Measurements from ENCODE around the gene NUCB1.
"Not testable (repeated sequence)": the region's sequence is repeated elsewhere in the genome, so short reads cannot be mapped to it uniquely, and the experiment has no call there.

NUCB1 gene

DNA sequence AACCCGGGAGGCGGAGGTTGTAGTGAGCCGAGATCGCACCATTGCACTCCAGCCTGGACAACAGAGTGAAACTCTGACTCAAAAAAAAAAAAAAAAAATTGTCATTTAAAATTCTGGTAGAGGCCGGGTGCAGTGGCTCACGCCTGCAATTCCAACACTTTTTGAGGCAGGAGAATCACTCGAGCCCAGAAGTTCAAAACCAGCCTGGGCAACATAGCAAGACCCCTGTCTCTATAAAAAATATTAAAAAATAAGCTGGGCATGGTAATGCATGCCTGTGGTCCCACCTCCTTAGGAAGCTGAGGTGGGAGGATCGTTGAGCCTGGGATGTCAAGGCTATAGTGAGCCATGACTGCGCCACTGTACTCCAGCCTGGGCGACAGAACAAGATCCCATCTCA is 6.2 kb downstream of the NUCB1 start:
- DNase-seq = no peak

DNA sequence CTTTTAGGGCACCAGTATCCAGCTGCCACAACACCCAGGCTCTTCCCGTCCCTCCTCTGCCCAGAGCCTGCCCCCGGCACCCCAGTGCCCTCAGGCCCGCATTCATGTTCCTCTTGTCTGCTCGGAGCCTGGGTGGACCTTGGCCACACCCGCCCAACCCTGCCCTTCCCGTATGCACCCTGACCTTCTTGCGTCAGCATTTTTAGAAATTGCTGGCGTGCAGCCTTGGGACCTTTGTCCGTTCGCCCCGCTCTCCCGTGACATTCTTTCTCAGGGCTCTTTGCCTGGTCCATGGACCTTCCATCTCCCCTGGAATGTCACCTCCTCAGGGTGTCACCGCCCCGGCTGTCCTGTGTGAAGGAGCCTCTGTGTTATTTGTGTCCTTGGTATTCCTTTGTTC is 7.6 kb downstream of the NUCB1 start:
- no peak for DNase-seq

DNA sequence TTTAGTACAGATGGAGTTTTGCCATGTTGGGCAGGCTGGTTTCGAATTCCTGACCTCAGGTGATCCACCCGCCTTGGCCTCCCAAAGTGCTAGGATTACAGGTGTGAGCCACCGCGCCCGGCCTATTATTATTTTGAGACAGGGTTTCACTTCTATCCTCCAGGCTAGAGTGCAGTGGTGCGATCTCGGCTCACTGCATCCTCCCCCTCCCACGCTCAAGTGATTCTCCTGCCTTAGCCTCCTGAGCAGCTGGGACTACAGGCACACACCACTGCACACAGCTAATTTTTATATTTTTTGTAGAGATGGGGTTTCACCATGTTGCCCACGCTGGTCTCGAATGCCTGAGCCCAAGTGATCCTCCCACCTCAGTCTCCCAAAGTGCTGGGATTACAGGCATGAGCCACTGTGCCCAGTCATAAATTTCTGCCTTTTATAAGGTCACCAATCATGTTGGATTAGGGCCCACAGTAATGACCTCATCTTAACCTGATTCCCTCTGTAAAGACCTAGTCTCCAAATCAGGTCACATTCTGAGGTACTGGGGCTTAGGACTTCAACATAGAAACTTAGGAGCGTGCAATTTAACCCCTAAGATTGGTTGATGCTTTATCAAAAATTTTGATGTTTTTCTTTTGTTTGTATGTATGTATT is 9.4 kb downstream of the NUCB1 start:
- DNase-seq = not testable (repeated sequence)

DNA sequence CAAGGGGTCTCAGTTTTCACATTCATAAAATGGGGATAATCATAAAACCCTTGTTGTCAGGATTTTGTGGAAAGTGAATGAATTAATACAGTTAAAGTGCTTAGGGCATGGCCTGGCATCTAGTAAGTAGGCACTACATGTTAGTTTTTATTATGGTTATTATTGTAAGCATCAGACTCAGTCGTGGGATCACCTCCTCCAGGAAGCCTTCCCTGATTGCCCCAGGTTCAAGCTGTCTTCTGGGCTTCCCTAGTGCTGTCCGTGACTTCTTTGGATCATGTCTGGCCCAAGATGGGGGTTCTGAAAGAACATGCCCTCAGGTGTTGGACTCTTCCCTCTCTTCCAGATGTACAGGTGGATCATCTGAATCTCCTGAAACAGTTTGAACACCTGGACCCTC is 10.7 kb downstream of the NUCB1 start:
- DNase-seq = no peak

DNA sequence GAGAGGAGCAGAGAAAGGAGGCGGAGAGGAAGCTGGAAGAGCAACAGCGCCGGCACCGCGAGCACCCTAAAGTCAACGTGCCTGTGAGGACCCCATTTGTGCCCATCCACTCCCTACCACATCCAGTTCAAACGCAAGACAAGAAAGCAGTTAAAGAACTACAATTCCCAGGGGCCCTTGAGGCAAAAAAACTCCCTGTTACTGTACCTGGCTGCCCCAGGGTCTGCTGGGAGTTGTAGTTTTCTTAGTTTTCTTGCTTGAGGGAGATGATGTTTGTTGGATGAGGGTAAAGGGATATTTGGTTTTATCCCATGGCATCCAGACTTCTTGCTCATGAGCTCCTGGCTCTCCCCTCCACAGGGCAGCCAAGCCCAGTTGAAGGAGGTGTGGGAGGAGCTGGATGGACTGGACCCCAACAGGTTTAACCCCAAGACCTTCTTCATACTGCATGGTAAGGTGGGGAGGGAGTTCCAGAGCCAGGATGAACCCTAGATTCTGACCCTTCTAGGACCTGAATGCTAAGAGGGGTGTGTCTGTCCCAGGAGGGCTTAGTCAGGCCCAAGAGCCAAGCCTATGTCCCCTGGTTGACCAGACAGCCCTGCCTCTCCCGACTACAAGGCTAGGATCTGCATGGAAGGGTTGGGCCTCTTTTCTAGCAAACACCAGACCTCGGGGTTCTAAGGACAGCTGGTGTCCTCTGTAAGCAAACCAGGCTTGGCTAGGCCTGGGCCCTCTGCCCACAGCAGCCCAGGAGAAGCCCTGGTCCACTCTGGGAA is 13.2 kb downstream of the NUCB1 start:
- peak; percentile 22 for DNase-seq

DNA sequence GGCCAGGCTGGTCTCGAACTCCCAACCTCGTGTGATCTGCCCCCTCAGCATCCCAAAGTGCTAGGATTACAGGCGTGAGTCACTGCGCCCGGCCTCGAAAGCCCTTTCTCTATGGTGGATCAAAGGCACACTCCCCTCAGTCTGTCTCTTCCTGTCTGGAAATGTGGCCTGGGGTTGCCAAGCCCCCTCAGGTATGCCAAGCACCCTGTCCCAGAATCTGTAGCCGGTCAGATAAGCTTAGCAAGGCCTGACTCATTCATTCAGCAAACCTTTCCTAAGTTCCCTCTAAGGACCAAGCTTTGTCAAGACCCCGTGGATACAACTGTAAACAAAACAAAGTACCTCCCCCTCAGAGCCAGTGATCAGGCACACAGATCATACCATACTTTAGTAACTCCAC is 14.1 kb downstream of the NUCB1 start:
- DNase-seq = no peak

DNA sequence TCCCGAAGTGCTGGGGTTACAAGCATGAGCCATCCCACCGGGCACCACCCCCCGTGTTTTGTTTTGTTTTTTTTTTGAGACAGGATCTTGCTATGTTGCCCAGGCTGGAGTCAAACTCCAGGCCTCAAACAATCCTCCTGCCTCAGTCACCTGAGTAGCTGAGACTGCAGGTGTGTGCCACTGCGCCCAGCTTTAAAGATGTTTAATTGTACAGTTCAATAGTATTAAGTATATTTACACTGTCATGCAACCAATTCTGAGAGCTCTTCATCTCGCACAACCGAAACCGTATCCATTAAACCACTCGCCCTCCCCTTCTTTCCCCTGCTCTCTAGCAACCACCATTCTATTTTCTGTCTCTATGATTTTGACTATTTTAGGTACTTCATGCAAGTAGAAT is 15.6 kb downstream of the NUCB1 start:
- DNase-seq = no peak

DNA sequence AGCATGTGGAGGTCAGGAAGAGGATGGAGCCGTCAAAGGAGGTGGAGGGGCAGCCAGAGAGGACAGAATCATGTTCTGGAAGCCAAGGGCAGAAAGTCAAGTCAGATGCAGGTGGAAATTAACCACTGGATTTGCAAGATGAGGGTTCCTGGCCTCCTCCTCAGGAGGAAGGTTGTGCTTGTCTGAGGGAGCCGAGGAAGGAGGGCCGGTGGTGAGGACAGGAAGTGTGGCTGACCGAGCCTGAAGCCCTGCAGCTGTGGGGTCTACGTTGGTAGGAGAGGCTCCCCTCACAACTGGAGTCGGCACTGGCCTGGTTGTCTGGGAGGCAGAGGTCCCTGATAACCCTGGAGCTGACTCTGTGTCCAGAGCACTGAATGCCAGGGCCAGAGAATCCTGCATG is 18.0 kb downstream of the NUCB1 start:
- no peak for DNase-seq

DNA sequence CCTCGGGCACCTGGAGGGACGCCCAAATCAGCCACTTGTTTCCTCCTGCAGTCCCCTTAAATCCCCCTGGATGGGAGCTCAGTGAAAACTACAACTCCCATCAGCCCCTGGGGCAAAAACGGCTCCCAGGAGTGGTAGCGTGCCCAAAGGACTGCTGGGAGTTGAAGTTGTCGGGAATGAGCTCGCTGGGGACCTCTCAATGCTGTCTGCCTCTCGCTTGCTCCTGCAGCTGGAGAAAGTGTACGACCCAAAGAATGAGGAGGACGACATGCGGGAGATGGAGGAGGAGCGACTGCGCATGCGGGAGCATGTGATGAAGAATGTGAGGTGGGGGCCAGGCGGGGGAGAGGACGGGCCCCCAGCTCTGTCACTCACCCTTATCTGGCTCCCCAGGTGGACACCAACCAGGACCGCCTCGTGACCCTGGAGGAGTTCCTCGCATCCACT is 18.7 kb downstream of the NUCB1 start:
- no peak for DNase-seq

DNA sequence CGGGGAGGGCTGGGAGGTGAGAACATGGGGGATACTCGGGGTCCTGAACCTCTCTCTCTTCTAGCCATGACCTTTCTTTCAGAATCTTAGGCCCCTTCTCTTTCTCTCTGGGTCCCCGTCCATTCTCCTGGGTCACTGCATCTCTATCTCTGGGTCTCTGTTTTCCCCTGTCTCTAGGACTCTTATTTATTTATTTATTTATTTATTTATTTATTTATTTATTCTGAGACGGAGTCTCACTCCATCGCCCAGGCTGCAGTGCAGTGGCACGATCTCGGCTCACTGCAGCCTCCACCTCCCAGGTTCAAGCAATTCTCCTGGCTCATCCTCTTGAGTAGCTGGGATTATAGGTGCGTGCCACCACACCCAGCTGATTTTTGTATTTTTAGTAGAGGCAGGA is 19.2 kb downstream of the NUCB1 start:
- not testable (repeated sequence) for DNase-seq

DNA sequence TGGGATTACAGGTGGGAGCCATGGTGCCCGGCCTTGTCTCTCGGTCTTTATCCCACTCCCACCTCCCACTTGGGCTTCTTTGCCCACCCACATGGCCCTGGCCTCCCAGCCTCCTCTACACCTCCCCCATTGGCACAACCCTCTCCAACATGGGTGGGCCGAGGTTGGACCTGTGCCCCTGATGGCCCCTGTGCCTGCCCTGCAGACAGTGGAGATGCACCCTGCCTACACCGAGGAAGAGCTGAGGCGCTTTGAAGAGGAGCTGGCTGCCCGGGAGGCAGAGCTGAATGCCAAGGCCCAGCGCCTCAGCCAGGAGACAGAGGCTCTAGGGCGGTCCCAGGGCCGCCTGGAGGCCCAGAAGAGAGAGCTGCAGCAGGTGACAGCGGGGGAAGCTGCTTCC is 20.8 kb downstream of the NUCB1 start:
- no peak for DNase-seq

DNA sequence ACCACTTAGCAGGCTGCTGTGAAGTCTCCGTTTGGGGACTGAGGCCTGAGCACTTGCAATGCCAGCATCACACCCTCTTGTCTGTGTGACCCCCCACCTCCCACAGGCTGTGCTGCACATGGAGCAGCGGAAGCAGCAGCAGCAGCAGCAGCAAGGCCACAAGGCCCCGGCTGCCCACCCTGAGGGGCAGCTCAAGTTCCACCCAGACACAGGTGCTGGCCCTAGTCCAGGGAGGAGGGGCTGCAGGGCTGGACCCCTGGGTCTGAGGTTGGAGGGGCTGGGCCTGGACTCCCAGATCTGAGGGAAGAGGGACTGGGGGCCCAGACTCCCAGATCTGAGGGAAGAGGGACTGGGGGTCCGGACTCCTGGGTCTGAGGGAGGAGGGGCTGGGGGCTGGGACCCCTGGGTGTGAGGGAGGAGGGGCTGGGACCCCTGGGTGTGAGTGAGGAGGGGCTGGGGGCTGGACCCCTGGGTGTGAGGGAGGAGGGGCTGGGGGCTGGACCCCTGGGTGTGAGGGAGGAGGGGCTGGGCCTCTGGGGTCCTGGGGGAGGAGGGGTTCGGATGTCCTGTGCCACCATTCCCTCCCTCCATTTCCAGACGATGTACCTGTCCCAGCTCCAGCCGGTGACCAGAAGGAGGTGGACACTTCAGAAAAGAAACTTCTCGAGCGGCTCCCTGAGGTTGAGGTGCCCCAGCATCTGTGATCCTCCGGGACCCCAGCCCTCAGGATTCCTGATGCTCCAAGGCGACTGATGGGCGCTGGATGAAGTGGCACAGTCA is 21.8 kb downstream of the NUCB1 start:
- no peak for DNase-seq

DNA sequence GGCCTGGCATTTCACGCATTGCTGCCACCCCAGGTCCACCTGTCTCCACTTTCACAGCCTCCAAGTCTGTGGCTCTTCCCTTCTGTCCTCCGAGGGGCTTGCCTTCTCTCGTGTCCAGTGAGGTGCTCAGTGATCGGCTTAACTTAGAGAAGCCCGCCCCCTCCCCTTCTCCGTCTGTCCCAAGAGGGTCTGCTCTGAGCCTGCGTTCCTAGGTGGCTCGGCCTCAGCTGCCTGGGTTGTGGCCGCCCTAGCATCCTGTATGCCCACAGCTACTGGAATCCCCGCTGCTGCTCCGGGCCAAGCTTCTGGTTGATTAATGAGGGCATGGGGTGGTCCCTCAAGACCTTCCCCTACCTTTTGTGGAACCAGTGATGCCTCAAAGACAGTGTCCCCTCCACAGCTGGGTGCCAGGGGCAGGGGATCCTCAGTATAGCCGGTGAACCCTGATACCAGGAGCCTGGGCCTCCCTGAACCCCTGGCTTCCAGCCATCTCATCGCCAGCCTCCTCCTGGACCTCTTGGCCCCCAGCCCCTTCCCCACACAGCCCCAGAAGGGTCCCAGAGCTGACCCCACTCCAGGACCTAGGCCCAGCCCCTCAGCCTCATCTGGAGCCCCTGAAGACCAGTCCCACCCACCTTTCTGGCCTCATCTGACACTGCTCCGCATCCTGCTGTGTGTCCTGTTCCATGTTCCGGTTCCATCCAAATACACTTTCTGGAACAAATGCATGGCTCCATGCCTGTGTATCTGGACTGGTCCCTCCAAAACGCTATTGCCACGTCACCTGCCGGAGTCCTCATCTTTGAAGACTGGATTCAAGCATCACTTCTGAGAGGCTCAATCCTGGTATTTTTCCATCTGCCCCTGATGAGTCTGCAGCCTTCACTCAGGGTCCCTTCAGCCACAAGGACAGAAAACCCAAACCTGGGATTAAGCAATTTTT is 22.7 kb downstream of the NUCB1 start:
- DNase-seq = no peak

DNA sequence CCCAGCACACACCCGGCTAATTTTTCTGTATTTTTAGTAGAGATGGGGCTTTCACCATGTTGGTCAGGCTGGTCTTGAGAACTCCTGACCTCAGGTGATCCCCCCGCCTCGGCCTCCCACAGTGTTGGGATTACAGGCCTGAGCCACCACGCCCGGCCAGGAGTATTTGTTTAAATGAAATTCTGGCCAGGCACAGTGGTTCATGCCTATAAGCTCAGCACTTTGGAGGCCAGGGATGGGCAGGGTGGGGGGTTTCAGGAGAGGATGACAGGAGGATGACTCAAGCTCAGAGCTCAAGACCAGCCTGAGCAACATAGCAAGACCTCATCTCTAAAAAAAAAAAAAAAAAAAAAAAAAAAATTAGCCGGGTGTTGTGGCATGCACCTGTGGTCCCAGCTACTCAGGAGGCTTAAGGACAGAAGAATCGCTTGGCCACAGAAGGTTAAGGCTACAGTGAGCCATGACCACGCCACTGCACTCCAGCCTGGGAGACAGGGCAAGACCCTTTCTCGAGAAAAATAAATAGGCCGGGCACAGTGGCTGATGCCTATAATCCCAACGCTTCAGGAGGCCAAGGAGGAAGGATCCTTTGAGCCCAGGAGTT is 25.2 kb downstream of the NUCB1 start:
- no peak for DNase-seq

DNA sequence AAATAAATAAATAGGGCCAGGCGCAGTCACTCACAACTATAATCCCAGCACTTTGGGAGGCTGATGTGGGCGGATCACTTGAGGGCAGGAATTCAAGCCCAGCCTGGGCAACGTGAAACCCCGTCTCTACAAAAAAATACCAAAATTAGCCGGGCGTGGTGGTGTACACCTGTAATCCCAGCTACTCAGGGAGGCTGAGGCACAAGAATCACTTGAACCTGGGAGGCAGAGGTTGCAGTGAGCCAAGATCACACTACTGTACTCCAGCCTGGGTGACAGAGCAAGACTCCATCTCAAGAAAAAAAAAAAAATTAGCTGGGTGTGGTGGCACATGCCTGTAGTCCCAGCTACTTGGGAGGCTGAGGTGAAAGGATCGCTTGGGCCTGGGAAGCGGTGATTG is 25.8 kb downstream of the NUCB1 start:
- not testable (repeated sequence) for DNase-seq

DNA sequence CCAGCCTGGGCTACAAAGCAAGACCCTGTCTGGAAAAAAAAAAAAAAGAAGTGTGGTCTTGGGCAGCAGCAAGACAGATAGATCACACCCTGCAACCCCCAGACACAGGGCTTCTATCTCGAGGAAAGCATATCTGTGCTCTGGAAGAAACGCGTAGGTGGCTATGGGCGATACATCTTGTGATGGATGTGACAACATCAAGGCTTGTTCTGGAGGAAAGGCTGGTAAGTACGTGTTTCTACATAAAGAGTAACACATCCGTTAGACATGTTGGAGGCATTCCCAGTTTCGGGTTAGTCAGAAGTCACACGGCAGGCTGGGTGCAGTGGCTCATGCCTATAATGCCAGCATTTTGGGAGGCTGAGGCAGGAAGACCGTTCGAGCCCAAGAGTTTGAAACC is 26.8 kb downstream of the NUCB1 start:
- DNase-seq = no peak

DNA sequence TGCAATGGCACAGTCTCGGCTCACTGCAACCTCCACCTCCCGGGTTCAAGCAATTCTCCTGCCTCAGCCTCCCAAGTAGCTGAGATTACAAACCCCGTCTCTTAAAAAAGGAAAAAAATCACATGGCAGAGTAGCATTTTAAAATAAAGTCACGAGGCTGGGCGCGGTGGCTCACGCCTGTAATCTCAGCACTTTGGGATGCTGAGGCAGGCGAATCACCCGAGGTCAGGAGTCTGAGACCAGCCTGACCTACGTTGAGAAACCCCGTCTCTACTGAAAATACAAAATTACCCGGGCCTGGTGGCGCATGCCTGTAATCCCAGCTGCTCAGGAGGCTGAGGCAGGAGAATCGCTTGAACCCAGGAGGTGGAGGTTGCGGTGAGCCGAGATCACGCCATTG is 27.6 kb downstream of the NUCB1 start:
- not testable (repeated sequence) for DNase-seq

DNA sequence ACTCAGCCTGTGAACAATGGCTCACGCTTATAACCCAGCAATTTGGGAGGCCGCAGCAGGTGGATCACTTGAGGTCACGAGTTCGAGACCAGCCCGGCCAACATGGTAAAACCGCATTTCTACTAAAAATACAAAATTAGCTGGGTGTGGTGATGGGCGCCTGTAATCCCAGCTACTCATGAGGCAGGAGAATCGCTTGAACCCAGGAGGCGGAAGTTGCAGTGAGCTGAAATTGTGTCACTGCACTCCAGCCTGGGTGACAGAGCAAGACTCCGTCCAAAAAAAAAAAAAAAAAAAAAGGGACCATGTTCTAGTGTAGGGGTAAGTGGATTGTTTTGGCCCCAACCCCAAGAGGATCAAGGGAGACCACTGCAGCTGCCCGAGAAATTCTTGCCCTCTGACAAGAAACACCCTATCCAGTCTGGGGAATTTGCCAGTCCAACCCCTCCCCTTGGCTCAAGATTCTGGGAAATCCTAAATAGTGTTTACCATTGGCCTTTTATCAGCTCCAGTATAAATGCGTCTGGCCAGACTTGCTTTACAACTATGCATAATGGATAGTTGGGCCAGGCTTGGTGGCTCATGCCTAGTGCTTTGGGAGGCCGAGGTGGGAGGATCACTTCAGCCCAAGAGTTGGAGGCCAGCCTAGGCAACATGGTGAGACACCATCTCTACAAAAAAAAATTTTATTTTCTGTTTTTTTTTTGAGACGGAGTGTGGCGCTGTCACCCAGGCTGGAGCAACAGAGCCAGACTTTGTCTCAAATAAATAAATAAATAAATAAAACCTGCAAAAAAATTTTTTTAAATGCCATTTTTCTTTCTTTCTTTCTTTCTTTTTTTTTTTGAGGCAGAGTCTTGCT is 28.3 kb downstream of the NUCB1 start:
- no peak for DNase-seq

DNA sequence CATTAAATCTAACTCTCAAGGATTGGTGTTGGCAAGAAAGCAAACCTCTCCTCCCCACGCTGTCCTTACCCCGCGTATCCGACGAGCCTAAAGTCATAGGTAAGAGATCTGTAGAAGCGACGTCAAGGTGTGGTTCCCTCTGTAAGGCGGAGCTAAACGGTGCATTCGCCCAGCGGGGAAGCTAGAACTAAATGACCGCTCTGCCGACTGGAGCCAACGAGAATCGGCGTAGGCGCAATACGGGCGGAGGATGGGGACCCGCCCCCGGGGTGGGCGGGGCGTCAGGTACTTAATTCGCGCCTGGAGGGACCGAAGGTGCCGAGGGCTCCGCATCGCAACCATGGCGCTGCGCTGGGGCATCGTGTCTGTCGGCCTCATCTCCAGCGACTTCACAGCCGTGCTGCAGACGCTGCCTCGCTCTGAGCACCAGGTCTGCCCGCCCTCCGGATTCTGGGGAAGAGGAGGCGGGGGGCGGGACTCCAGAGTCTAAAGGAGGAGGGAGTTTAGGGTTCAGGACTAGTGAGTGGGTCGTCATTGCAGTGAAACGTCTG is 33.3 kb downstream of the NUCB1 start, which contains the start of gene DHDH:
DHDH (plus strand) TSS at position 318 of the 551 bp plus-strand sequence; CDS start at position 341, 23 bp downstream.
- peak; percentile 85 for DNase-seq

DNA sequence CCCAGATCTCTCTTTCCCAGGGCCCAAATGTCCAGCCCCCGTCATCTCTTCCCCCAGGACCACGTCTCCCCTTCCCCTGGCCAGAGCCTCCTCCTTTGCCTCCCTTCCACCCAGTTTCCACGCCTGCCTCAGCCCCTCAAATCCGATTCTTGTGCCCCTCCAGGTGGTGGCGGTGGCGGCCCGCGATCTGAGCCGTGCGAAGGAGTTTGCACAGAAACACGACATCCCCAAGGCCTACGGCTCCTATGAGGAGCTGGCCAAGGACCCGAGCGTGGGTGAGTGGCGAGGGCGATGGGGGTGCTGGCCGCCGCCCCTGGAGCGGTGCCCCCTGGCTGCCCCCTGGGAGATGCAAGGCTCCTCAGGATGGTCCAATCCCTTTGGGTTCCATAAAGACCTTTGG is 34.7 kb downstream of the NUCB1 start:
- no peak for DNase-seq

DNA sequence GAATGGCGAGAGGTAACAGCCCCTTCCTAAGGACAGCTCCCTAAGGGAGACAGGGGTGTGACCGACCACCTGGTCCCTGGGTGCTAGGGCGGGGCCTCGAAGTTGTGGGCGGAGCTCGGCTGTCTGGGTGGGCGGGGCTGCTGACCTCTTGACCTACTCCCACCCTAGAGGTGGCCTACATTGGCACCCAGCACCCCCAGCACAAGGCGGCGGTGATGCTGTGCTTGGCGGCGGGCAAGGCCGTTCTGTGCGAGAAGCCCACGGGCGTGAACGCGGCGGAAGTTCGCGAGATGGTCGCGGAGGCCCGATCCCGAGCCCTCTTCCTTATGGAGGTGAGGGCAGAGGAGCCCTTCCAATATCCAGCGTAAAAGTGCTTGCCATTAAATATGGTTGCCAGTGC is 35.8 kb downstream of the NUCB1 start:
- DNase-seq = no peak

Measured in central memory CD4-positive, alpha-beta T cell (primary cell).